ENCODE data around the gene SVEP1. TPM values are rescaled to one million over a fixed set of nuclear protein-coding genes. Genes with fewer than 3 reads are reported as not detected.
A peak's percentile ranks its signal among the peaks of the same experiment; 100 is the strongest.

The SVEP1 gene
- total and polyA plus RNA-seq, 4 experiments from 2014 or later, result not detected

DNA sequence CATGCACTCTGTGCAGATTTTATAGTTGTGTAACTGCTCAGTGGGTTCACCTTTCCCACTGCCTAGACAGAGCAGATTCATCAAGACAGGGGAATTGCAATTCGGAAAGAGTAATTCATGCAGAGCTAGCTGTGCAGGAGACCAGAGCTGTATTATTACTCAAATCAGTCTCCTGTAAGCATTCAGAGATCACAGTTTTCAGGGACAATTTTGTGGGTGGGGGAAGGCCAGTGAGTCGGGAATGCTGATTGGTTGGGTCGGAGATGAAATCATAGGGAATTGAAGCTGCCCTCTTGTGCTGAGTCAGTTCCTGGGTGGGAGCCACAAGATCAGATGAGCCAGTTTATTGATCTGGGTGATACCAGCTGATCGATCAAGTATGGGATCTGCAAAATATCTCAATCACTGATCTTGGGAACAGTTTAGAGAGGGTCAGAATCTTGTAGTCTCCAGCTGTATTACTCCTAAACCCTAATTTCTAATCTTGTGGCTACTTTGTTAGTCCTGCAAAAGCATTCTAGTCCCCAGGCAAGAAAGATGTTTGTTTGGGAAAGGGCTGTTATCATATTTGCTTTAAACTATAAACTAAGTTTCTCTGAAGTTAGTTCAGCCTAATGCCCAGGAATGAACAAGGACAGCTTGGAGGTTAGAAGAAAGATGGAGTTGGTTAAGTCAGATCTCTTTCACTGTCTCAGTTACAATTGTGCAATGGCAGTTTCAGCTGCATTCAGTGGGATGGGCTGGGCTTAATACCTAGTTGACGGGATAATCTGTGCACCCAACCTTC, 12.7 kb upstream of the SVEP1 start:
- ChIA-PET CTCF (ENCODE audit: partially characterized antibody) (no interaction called here), POLR2A (ENCODE audit: partially characterized antibody) (no interaction called here)
- Mint-ChIP-seq H3K4me1 (no peaks in the 10 kb centered on the region), H3K27ac (no peak overlapping the region), H3K36me3 (no peaks in the 10 kb centered on the region), H3K27me3 (no peaks in the 10 kb centered on the region), H3K9me3 (peaks cover 2 to 22% (median 12%) of the 10 kb centered on the region in 8 donors), H3K4me3 (no peak overlapping the region)
- Histone ChIP-seq H3K36me3 (ENCODE audit: insufficient read depth, low read length) (no peaks in the 10 kb centered on the region), H3K4me3 (ENCODE audit: low read length in 2 of 2) (no peak overlapping the region), H3K4me1 (ENCODE audit: insufficient read depth, low read length) (no peaks in the 10 kb centered on the region), H3K9me3 (ENCODE audit: control insufficient read depth in 1 of 2, low read length in 2 of 2) (no peaks in the 10 kb centered on the region), H3K27me3 (ENCODE audit: insufficient read depth, low read length) (no peaks in the 10 kb centered on the region), H3K27ac (ENCODE audit: low read depth, low read length) (no peak overlapping the region)
- intact Hi-C loops (cut with micrococcal nuclease), result no loop called here
- no peak for DNase-seq

- CTCF ChIA-PET (ENCODE audit: partially characterized antibody), result no interaction called here
- intact Hi-C loops (cut with micrococcal nuclease), result no loop called here
- Histone ChIP-seq H3K27me3 (ENCODE audit: insufficient read depth, low read length) (no peaks in the 10 kb centered on the region), H3K4me3 (ENCODE audit: low read length in 2 of 2) (no peak overlapping the region), H3K4me1 (ENCODE audit: insufficient read depth, low read length) (no peaks in the 10 kb centered on the region), H3K9me3 (ENCODE audit: control insufficient read depth in 1 of 2, low read length in 2 of 2) (no peaks in the 10 kb centered on the region), H3K36me3 (ENCODE audit: insufficient read depth, low read length) (no peaks in the 10 kb centered on the region), H3K27ac (ENCODE audit: low read depth, low read length) (no peak overlapping the region)
- Mint-ChIP-seq H3K27me3 (no peaks in the 10 kb centered on the region), H3K4me3 (no peak overlapping the region), H3K9me3 (peaks cover 4 to 22% (median 12%) of the 10 kb centered on the region in 8 donors), H3K27ac (no peak overlapping the region), H3K4me1 (no peaks in the 10 kb centered on the region), H3K36me3 (no peaks in the 10 kb centered on the region)
- POLR2A ChIA-PET (ENCODE audit: partially characterized antibody), result no interaction called here
- DNase-seq, result no peak
Measured at GRCh38 chr9:110591526-110591925, 12.0 kb upstream of the SVEP1 start.

DNA sequence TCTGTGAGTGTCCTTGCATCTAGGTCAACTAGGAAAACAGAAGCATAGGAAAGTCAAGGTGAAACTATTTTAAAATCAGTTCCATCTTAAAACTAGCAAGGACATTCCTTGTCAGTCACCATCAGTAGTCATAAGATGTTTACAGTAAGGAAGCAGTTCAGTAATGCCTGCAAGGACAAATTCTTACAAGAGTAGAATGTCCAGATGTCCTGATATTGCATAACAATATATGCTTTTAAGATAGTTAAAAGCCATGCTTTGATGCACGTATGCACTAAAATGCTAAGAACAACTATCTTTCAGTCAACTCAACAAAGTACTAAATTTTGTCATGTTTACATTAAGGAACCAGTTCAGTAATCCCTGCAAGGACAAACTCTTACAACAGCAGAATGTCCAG, 11.3 kb upstream of the SVEP1 start:
- no peaks in the 10 kb centered on the region for H3K4me1 Mint-ChIP-seq
- intact Hi-C loops (cut with micrococcal nuclease), result no loop called here
- Histone ChIP-seq H3K9me3 (ENCODE audit: control insufficient read depth in 1 of 2, low read length in 2 of 2) (no peaks in the 10 kb centered on the region), H3K4me3 (ENCODE audit: low read length in 2 of 2) (no peak overlapping the region), H3K36me3 (ENCODE audit: insufficient read depth, low read length) (no peaks in the 10 kb centered on the region), H3K4me1 (ENCODE audit: insufficient read depth, low read length) (no peaks in the 10 kb centered on the region), H3K27me3 (ENCODE audit: insufficient read depth, low read length) (no peaks in the 10 kb centered on the region), H3K27ac (ENCODE audit: low read depth, low read length) (no peak overlapping the region)
- CTCF ChIA-PET (ENCODE audit: partially characterized antibody), result no interaction called here
- H3K9me3 Mint-ChIP-seq, result peaks cover 4 to 17% (median 12%) of the 10 kb centered on the region in 8 donors
- H3K27ac Mint-ChIP-seq, result no peak overlapping the region
- DNase-seq, result no peak
- no peaks in the 10 kb centered on the region for H3K36me3 Mint-ChIP-seq
- POLR2A ChIA-PET (ENCODE audit: partially characterized antibody), result no interaction called here
- no peak overlapping the region for H3K4me3 Mint-ChIP-seq
- H3K27me3 Mint-ChIP-seq, result no peaks in the 10 kb centered on the region

GRCh38 chr9:110588296-110588695, 8.8 kb upstream of the SVEP1 start:
- H3K4me3 Mint-ChIP-seq, result no peak overlapping the region
- no peak for DNase-seq
- ChIA-PET POLR2A (ENCODE audit: partially characterized antibody) (no interaction called here), CTCF (ENCODE audit: partially characterized antibody) (no interaction called here)
- H3K4me1 Mint-ChIP-seq, result no peaks in the 10 kb centered on the region
- intact Hi-C loops (cut with micrococcal nuclease), result no loop called here
- H3K36me3 Mint-ChIP-seq, result no peaks in the 10 kb centered on the region
- peaks cover 4 to 22% (median 13%) of the 10 kb centered on the region in 8 donors for H3K9me3 Mint-ChIP-seq
- Histone ChIP-seq H3K27me3 (ENCODE audit: insufficient read depth, low read length) (no peaks in the 10 kb centered on the region), H3K4me3 (ENCODE audit: low read length in 2 of 2) (no peak overlapping the region), H3K9me3 (ENCODE audit: control insufficient read depth in 1 of 2, low read length in 2 of 2) (no peaks in the 10 kb centered on the region), H3K27ac (ENCODE audit: low read depth, low read length) (no peak overlapping the region), H3K4me1 (ENCODE audit: insufficient read depth, low read length) (no peaks in the 10 kb centered on the region), H3K36me3 (ENCODE audit: insufficient read depth, low read length) (no peaks in the 10 kb centered on the region)
- no peaks in the 10 kb centered on the region for H3K27me3 Mint-ChIP-seq
- no peak overlapping the region for H3K27ac Mint-ChIP-seq

- Histone ChIP-seq H3K27ac (ENCODE audit: low read depth, low read length) (no peak overlapping the region), H3K4me1 (ENCODE audit: insufficient read depth, low read length) (no peaks in the 10 kb centered on the region), H3K9me3 (ENCODE audit: control insufficient read depth in 1 of 2, low read length in 2 of 2) (no peaks in the 10 kb centered on the region), H3K4me3 (ENCODE audit: low read length in 2 of 2) (no peak overlapping the region), H3K27me3 (ENCODE audit: insufficient read depth, low read length) (no peaks in the 10 kb centered on the region), H3K36me3 (ENCODE audit: insufficient read depth, low read length) (no peaks in the 10 kb centered on the region)
- Mint-ChIP-seq H3K27me3 (peaks cover 19 to 23% of the 10 kb centered on the region in 2 donors), H3K9me3 (peaks cover 0 to 12% (median 4%) of the 10 kb centered on the region in 8 donors), H3K4me3 (no peak overlapping the region), H3K36me3 (no peaks in the 10 kb centered on the region), H3K4me1 (peaks cover 0 to 5% (median under 1%) of the 10 kb centered on the region in 4 donors), H3K27ac (no peak overlapping the region)
- intact Hi-C loops (cut with micrococcal nuclease), result no loop called here
- DNase-seq, result no peak
- POLR2A ChIA-PET (ENCODE audit: partially characterized antibody), result no interaction called here
- CTCF ChIA-PET (ENCODE audit: partially characterized antibody), result no interaction called here
Measured at GRCh38 chr9:110583237-110583636, 3.7 kb upstream of the SVEP1 start.

GRCh38 chr9:110582156-110582555, 2.6 kb upstream of the SVEP1 start:
- Mint-ChIP-seq H3K9me3 (peaks cover 0 to 10% (median 4%) of the 10 kb centered on the region in 8 donors), H3K36me3 (no peaks in the 10 kb centered on the region), H3K4me1 (peaks cover 0 to 5% (median under 1%) of the 10 kb centered on the region in 4 donors), H3K27ac (no peak overlapping the region), H3K27me3 (peaks cover 20 to 27% of the 10 kb centered on the region in 2 donors), H3K4me3 (no peak overlapping the region)
- POLR2A ChIA-PET (ENCODE audit: partially characterized antibody), result no interaction called here
- Histone ChIP-seq H3K9me3 (ENCODE audit: control insufficient read depth in 1 of 2, low read length in 2 of 2) (no peaks in the 10 kb centered on the region), H3K4me3 (ENCODE audit: low read length in 2 of 2) (no peak overlapping the region), H3K27ac (ENCODE audit: low read depth, low read length) (no peak overlapping the region), H3K4me1 (ENCODE audit: insufficient read depth, low read length) (no peaks in the 10 kb centered on the region), H3K36me3 (ENCODE audit: insufficient read depth, low read length) (no peaks in the 10 kb centered on the region), H3K27me3 (ENCODE audit: insufficient read depth, low read length) (no peaks in the 10 kb centered on the region)
- CTCF ChIA-PET (ENCODE audit: partially characterized antibody), result no interaction called here
- no peak for DNase-seq
- intact Hi-C loops (cut with micrococcal nuclease), result no loop called here

DNA sequence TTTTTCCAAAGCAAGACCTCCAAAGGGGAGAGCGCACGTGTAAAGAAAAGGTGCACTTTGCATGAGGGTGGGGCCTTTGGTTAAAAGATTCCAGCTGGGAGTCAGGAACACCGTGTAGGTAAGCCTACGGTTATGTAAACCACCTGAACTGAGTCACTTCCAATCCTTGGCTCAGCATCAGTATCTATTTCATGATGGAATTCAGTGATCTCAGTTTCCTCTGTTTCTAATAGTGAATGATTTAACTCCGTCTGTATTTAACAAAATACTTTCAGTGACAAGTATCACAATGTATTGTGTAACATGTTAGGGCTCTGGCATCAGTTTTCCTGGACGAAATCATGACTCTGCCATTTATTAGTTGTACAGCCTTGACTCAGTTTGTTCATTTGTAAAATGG, 1.3 kb upstream of the SVEP1 start:
- intact Hi-C loops (cut with micrococcal nuclease), result no loop called here
- ChIA-PET CTCF (ENCODE audit: partially characterized antibody) (no interaction called here), POLR2A (ENCODE audit: partially characterized antibody) (no interaction called here)
- H3K36me3 Mint-ChIP-seq, result no peaks in the 10 kb centered on the region
- peaks cover 0 to 10% (median 4%) of the 10 kb centered on the region in 8 donors for H3K9me3 Mint-ChIP-seq
- H3K9me3 ChIP-seq (ENCODE audit: control insufficient read depth in 1 of 2, low read length in 2 of 2), result no peaks in the 10 kb centered on the region
- peak overlapping the region in 1 of 8 donors; percentile 61 for H3K4me3 Mint-ChIP-seq
- H3K27me3 Mint-ChIP-seq, result peaks cover 20 to 28% of the 10 kb centered on the region in 2 donors
- no peaks in the 10 kb centered on the region for H3K27me3 ChIP-seq (ENCODE audit: insufficient read depth, low read length)
- no peak overlapping the region for H3K4me3 ChIP-seq (ENCODE audit: low read length in 2 of 2)
- H3K27ac Mint-ChIP-seq, result no peak overlapping the region
- no peak overlapping the region for H3K27ac ChIP-seq (ENCODE audit: low read depth, low read length)
- H3K4me1 Mint-ChIP-seq, result peaks cover 0 to 5% (median under 1%) of the 10 kb centered on the region in 4 donors
- DNase-seq, result no peak
- no peaks in the 10 kb centered on the region for H3K36me3 ChIP-seq (ENCODE audit: insufficient read depth, low read length)
- no peaks in the 10 kb centered on the region for H3K4me1 ChIP-seq (ENCODE audit: insufficient read depth, low read length)
